GM13976 (cell line): ENCODE results near the gene KMT2B.

Experiments used
- DNase-seq: peaks from one replicate; pipeline ENCODE4 v3.0.0; 2012; ENCODE audit warnings: low spot score
- CTCF ChIP-seq: IDR thresholded peaks from 2 replicates; pipeline ENCODE4 v1.5.1; 2012; ENCODE audit warnings: borderline replicate concordance, mild to moderate bottlenecking; ENCODE audit not compliant: insufficient read depth; ENCODE audit errors: extremely low read depth, missing control alignments, control extremely low read depth
- in situ Hi-C: fragments of 300-500 bp; cut with MboI; formaldehyde crosslinking; loops from one replicate; pipeline ENCODE4 v1.12.0; 2022; ENCODE audit warnings: low sequenced_read_pairs, mixed read lengths, inconsistent platforms; ENCODE audit not compliant: unreplicated experiment

The KMT2B gene

GRCh38 chr19:35717665-35718344 lies at the start of gene KMT2B:
Gene KMT2B, plus strand, starts transcription at chr19:35718003. Its CDS starts 16 bp downstream, at chr19:35718019.
- in situ Hi-C loops: no loop called here
- no peak for TF ChIP-seq CTCF
- DNase-seq: peak; percentile 97

- TF ChIP-seq CTCF: no peak
Measured at GRCh38 chr19:35669566-35669965, 48.2 kb upstream of the KMT2B start.

GRCh38 chr19:35669974-35670373 lies 47.8 kb upstream of the KMT2B start:
- in situ Hi-C loops: no loop called here
- no peak for TF ChIP-seq CTCF
- no peak for DNase-seq

More at GRCh38 chr19:35669566-35669965, 48.2 kb upstream of the KMT2B start:
- in situ Hi-C loops: no loop called here
- DNase-seq: no peak

GRCh38 chr19:35670686-35671085 lies 47.1 kb upstream of the KMT2B start:
- DNase-seq: no peak
- in situ Hi-C loops: no loop called here
- TF ChIP-seq CTCF: no peak

GRCh38 chr19:35671818-35672217 lies 46.0 kb upstream of the KMT2B start:
- no peak for DNase-seq
- in situ Hi-C loops: no loop called here

GRCh38 chr19:35673121-35673804 lies 44.5 kb upstream of the KMT2B start:
- no peak for TF ChIP-seq CTCF
- in situ Hi-C loops: no loop called here
- DNase-seq: peak; percentile 84

More at GRCh38 chr19:35671818-35672217, 46.0 kb upstream of the KMT2B start:
- no peak for TF ChIP-seq CTCF
